COLO829 (cell line): ENCODE data around the gene AZGP1.
"Not testable (repeated sequence)": the region's sequence is repeated elsewhere in the genome, so short reads cannot be mapped to it uniquely, and the experiment has no call there.

ENCODE experiments used
- DNase-seq: peaks from one replicate; pipeline ENCODE4 v3.0.0; 2012; ENCODE audit warnings: low spot score

AZGP1 gene

GRCh38 chr7:99997545-99998137, 21.8 kb upstream of the AZGP1 start:
- DNase-seq, result no peak

GRCh38 chr7:99996755-99997544, 21.1 kb upstream of the AZGP1 start:
- no peak for DNase-seq

GRCh38 chr7:99994819-99995218, 19.0 kb upstream of the AZGP1 start:
- no peak for DNase-seq

- no peak for DNase-seq
Observed at GRCh38 chr7:99992330-99993038, 16.7 kb upstream of the AZGP1 start.

GRCh38 chr7:99991543-99991942, 15.7 kb upstream of the AZGP1 start:
- DNase-seq, result not testable (repeated sequence)

GRCh38 chr7:99990460-99990852, 14.6 kb upstream of the AZGP1 start:
- DNase-seq, result no peak

GRCh38 chr7:99987846-99988245, 12.0 kb upstream of the AZGP1 start:
- DNase-seq, result no peak

- DNase-seq, result not testable (repeated sequence)
Observed at GRCh38 chr7:99987306-99987705, 11.5 kb upstream of the AZGP1 start.

- DNase-seq, result no peak
Observed at GRCh38 chr7:99984593-99984992, 8.8 kb upstream of the AZGP1 start.

GRCh38 chr7:99981066-99981465, 5.2 kb upstream of the AZGP1 start:
- DNase-seq, result not testable (repeated sequence)

GRCh38 chr7:99980448-99980872, 4.6 kb upstream of the AZGP1 start:
- not testable (repeated sequence) for DNase-seq

- not testable (repeated sequence) for DNase-seq
Observed at GRCh38 chr7:99979814-99980225, 4.0 kb upstream of the AZGP1 start.

GRCh38 chr7:99976626-99977025, 795 bp upstream of the AZGP1 start:
- no peak for DNase-seq

GRCh38 chr7:99974681-99975080, 1.1 kb downstream of the AZGP1 start:
- DNase-seq, result no peak

GRCh38 chr7:99973817-99974216, 2.0 kb downstream of the AZGP1 start:
- DNase-seq, result not testable (repeated sequence)

GRCh38 chr7:99971242-99971641, 4.6 kb downstream of the AZGP1 start:
- DNase-seq, result no peak

- DNase-seq, result not testable (repeated sequence)
Observed at GRCh38 chr7:99969813-99970212, 6.0 kb downstream of the AZGP1 start.

- no peak for DNase-seq
Observed at GRCh38 chr7:99969298-99969697, 6.5 kb downstream of the AZGP1 start.

GRCh38 chr7:99958564-99959227, 17.1 kb downstream of the AZGP1 start:
- DNase-seq, result no peak

- DNase-seq, result no peak
Observed at GRCh38 chr7:99955247-99955646, 20.6 kb downstream of the AZGP1 start.

- DNase-seq, result not testable (repeated sequence)
Observed at GRCh38 chr7:99954643-99955042, 21.2 kb downstream of the AZGP1 start.

GRCh38 chr7:99953649-99954048, 22.2 kb downstream of the AZGP1 start:
- no peak for DNase-seq
